ENCODE results near the gene TXNRD1.
"Not testable (repeated sequence)": the region's sequence is repeated elsewhere in the genome, so short reads cannot be mapped to it uniquely, and the experiment has no call there.

The TXNRD1 gene

DNA sequence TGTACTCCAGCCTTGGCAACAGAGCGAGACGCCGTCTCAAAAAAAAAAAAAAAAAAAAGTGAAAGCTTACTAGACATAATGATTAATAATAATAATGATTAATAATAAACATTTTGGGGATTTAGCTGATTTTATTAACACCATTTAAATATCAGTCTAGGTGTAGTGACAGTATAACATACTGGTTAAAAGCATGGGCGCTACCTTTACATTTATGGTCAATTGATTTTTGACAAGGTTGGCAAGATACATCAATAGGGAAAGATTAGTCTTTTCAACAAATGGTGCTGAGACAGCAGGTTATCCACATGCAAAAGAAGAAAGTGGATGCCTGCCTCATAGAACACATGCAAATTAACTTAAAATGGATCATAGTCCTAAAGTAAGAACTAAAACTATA lies 34.3 kb downstream of the TXNRD1 start:
- no peak for FAIRE-seq
- no peak for DNase-seq (ENCODE audit: insufficient read length, low spot score)
- TF ChIP-seq, protein P1, sequence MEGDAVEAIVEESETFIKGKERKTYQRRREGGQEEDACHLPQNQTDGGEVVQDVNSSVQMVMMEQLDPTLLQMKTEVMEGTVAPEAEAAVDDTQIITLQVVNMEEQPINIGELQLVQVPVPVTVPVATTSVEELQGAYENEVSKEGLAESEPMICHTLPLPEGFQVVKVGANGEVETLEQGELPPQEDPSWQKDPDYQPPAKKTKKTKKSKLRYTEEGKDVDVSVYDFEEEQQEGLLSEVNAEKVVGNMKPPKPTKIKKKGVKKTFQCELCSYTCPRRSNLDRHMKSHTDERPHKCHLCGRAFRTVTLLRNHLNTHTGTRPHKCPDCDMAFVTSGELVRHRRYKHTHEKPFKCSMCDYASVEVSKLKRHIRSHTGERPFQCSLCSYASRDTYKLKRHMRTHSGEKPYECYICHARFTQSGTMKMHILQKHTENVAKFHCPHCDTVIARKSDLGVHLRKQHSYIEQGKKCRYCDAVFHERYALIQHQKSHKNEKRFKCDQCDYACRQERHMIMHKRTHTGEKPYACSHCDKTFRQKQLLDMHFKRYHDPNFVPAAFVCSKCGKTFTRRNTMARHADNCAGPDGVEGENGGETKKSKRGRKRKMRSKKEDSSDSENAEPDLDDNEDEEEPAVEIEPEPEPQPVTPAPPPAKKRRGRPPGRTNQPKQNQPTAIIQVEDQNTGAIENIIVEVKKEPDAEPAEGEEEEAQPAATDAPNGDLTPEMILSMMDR (IDR thresholded peaks at IDR 0.05; ENCODE audit: insufficient read depth, missing control alignments), result no peak

- DNase-seq (ENCODE audit: insufficient read length, low spot score) (no peak), FAIRE-seq (peak; percentile 11)
- TF ChIP-seq, protein P1 (IDR thresholded peaks at IDR 0.05; ENCODE audit: insufficient read depth, missing control alignments), result no peak
These were observed 35.0 kb downstream of the TXNRD1 start for GRCh38 chr12:104250366-104251125.

GRCh38 chr12:104257913-104258472 lies 42.4 kb downstream of the TXNRD1 start:
- DNase-seq (ENCODE audit: insufficient read length, low spot score) (no peak), FAIRE-seq (no peak)
- TF ChIP-seq, protein P1 (IDR thresholded peaks at IDR 0.05; ENCODE audit: insufficient read depth, missing control alignments), result no peak

DNA sequence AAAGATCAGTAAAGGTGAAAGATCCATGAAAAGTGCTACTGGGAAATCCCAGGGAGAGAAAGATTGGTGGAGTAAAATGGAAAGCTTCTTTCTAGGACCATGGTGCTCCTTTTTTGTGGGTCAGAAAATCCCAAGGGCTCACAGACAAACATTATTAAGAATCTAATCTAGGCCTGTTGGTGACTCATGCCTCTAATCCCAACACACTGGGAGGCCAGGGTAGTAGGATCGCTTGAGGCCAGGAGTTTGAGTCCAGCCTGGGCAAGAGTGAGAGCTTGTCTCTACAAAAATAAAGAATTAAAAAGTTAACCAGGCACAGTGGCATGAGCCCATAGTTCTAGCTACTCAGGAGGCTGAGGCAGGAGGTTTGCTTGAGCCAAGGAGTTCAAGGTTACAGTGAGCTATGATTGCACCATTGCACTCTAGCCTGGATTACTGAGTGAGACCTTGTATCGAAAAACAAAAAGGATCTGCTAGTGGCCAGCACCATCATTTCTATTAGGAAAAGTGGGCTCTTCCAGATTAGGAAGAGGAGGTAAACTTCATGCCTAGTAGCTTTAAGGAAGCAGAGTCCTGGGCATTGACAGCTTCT lies 43.0 kb downstream of the TXNRD1 start:
- TF ChIP-seq, protein P1 (IDR thresholded peaks at IDR 0.05; ENCODE audit: insufficient read depth, missing control alignments), result no peak
- no peak for FAIRE-seq
- DNase-seq (ENCODE audit: insufficient read length, low spot score), result no peak

GRCh38 chr12:104263026-104263425 lies 47.4 kb downstream of the TXNRD1 start:
- FAIRE-seq (no peak), DNase-seq (ENCODE audit: insufficient read length, low spot score) (no peak)
- TF ChIP-seq, protein P1 (IDR thresholded peaks at IDR 0.05; ENCODE audit: insufficient read depth, missing control alignments), result no peak

GRCh38 chr12:104263580-104264358 lies 48.2 kb downstream of the TXNRD1 start:
- DNase-seq (ENCODE audit: insufficient read length, low spot score) (no peak), FAIRE-seq (no peak)
- TF ChIP-seq, protein P1 (IDR thresholded peaks at IDR 0.05; ENCODE audit: insufficient read depth, missing control alignments), result no peak

GRCh38 chr12:104265436-104265835 lies 49.9 kb downstream of the TXNRD1 start:
- not testable (repeated sequence) for FAIRE-seq; DNase-seq (ENCODE audit: insufficient read length, low spot score)

Data from D721Med (cell line).